CD14-positive monocyte (primary cell): Measurements from ENCODE around the gene NOTCH1. TPM values are rescaled to one million over a fixed set of nuclear protein-coding genes. Genes with fewer than 3 reads are reported as not detected.

Experiments used
- DNase-seq, 3 donors: peaks; one replicate each; pipeline ENCODE4 v3.0.0-alpha.2; 2011 to 2022
- H2AFZ ChIP-seq: 2 replicates; pipeline ENCODE4 v1.6.0; 2012; ENCODE audit warnings: mild to moderate bottlenecking, low read depth, low read length, inconsistent platforms; ENCODE audit not compliant: insufficient read depth, poor library complexity, severe bottlenecking
- H3K27ac ChIP-seq, 2 donors: 1 replicate in 1 of 2; 2 replicates in 1 of 2; pipeline ENCODE4 v1.5.1; 2012 to 2013; ENCODE audit warnings: low read length in 2 of 2, control low read depth in 1 of 2, inconsistent platforms in 1 of 2, low read depth in 1 of 2, mild to moderate bottlenecking in 1 of 2
- H3K27me3 ChIP-seq, 2 donors: one replicate each; pipeline versions ENCODE4 v1.6.0 to v1.6.1; 2011 to 2013; ENCODE audit warnings: low read length in 2 of 2; ENCODE audit not compliant: control insufficient read depth in 2 of 2, insufficient read depth in 2 of 2
- H3K36me3 ChIP-seq, 2 donors: replicated peaks in 1 of 2; 1 replicate in 1 of 2; 2 replicates in 1 of 2; pipeline versions ENCODE4 v1.5.1 to v1.6.1; 2012 to 2013; ENCODE audit warnings: low read length in 2 of 2, control low read depth in 1 of 2, inconsistent platforms in 1 of 2, mild to moderate bottlenecking in 1 of 2; ENCODE audit not compliant: insufficient read depth in 2 of 2, control insufficient read depth in 1 of 2
- H3K4me1 ChIP-seq, 2 donors: 1 replicate in 1 of 2; 2 replicates in 1 of 2; pipeline versions ENCODE4 v1.5.1 to v1.6.1; 2012 to 2013; ENCODE audit warnings: low read length in 2 of 2, control low read depth in 1 of 2, inconsistent platforms in 1 of 2, mild to moderate bottlenecking in 1 of 2, moderate library complexity in 1 of 2; ENCODE audit not compliant: insufficient read depth in 2 of 2, control insufficient read depth in 1 of 2
- H3K4me2 ChIP-seq: replicated peaks from 2 replicates; pipeline ENCODE3; 2012; ENCODE audit warnings: low read length, moderate library complexity, mild to moderate bottlenecking; ENCODE audit not compliant: poor library complexity, severe bottlenecking; ENCODE audit errors: extremely low read depth
- H3K4me3 ChIP-seq, 3 experiments: fragments of 200-600 bp in 1 of 3; sonication (generic) in 1 of 3; replicated peaks in 1 of 3; 1 replicate in 2 of 3; 2 replicates in 1 of 3; pipeline ENCODE4 v1.5.1; 2011 to 2013; ENCODE audit warnings: low read length in 3 of 3, mild to moderate bottlenecking in 3 of 3, control low read depth in 2 of 3, low read depth in 2 of 3, inconsistent platforms in 1 of 3, moderate library complexity in 1 of 3
- H3K79me2 ChIP-seq: 2 replicates; pipeline ENCODE4 v1.6.0; 2012; ENCODE audit warnings: mild to moderate bottlenecking, control low read depth, inconsistent platforms, low read length, moderate library complexity; ENCODE audit not compliant: insufficient read depth
- H3K9ac ChIP-seq: 2 replicates; pipeline ENCODE4 v1.6.0; 2017; ENCODE audit warnings: low read length, mild to moderate bottlenecking; ENCODE audit not compliant: insufficient read depth, poor library complexity, severe bottlenecking
- H3K9me3 ChIP-seq, 2 donors: replicated peaks in 1 of 2; 1 replicate in 1 of 2; 2 replicates in 1 of 2; pipeline versions ENCODE4 v1.5.1 to v1.6.1; 2012 to 2013; ENCODE audit warnings: low read length in 2 of 2, control low read depth in 1 of 2; ENCODE audit not compliant: control insufficient read depth in 1 of 2, insufficient read depth in 1 of 2
- H4K20me1 ChIP-seq: 2 replicates; pipeline ENCODE4 v1.6.0; 2012; ENCODE audit warnings: mild to moderate bottlenecking, low read length, control low read depth, moderate library complexity; ENCODE audit not compliant: insufficient read depth
- H3K27ac Mint-ChIP-seq, 7 donors: one replicate each; pipeline ENCODE4 v1.8.0; 2020; ENCODE audit warnings: mild to moderate bottlenecking in 7 of 7, mixed read lengths in 7 of 7, moderate library complexity in 6 of 7, inconsistent platforms in 2 of 7
- H3K27me3 Mint-ChIP-seq, 3 donors: one replicate each; pipeline ENCODE4 v1.8.0; 2021 to 2022; ENCODE audit warnings: low read depth in 3 of 3, mild to moderate bottlenecking in 3 of 3, mixed read lengths in 3 of 3, moderate library complexity in 3 of 3, inconsistent platforms in 1 of 3
- H3K36me3 Mint-ChIP-seq, 2 donors: one replicate each; pipeline ENCODE4 v1.8.0; 2020; ENCODE audit warnings: mixed read lengths in 2 of 2, inconsistent platforms in 1 of 2, mild to moderate bottlenecking in 1 of 2
- H3K4me1 Mint-ChIP-seq: one replicate; pipeline ENCODE4 v1.8.0; 2020; ENCODE audit warnings: mild to moderate bottlenecking, mixed read lengths
- H3K4me3 Mint-ChIP-seq, 2 donors: one replicate each; pipeline ENCODE4 v1.8.0; 2020; ENCODE audit warnings: mild to moderate bottlenecking in 2 of 2, mixed read lengths in 2 of 2, moderate library complexity in 1 of 2
- H3K9me3 Mint-ChIP-seq, 7 donors: one replicate each; pipeline ENCODE4 v1.8.0; 2020 to 2022; ENCODE audit warnings: mixed read lengths in 7 of 7, mild to moderate bottlenecking in 6 of 7, moderate library complexity in 6 of 7, inconsistent platforms in 2 of 7
- CTCF ChIP-seq: fragments of 200-600 bp; IDR thresholded peaks from one replicate; pipeline ENCODE4 v1.8.0; 2022; ENCODE audit warnings: antibody characterized with exemption, mild to moderate bottlenecking
- WGBS: methylation state at CpG from one replicate; pipeline ENCODE4 v1.1.5; 2013; ENCODE audit warnings: missing lambda C conversion rate; ENCODE audit not compliant: insufficient coverage; 5-methylcytosine and 5-hydroxymethylcytosine counted together
- intact Hi-C, 2 donors: fragments of 100-400 bp; cut with micrococcal nuclease; formaldehyde crosslinking; loops; one replicate each; pipeline versions ENCODE4 v1.15.0 to v1.15.1; 2023
- polyA plus RNA-seq, 3 donors: library from polyadenylated mRNA; depleted of rRNA in 1 of 3; unstranded in 2 of 3; stranded (reverse) in 1 of 3; fragments of 300-500 nt in 2 of 3; fragments of >200 nt in 1 of 3; fragmentation: Illumina TruSeq in 2 of 3; gene quantifications; 1 replicate in 2 of 3; 2 replicates in 1 of 3; pipeline ENCODE4 v1.2.3, GENCODE V29; 2012 to 2021

The NOTCH1 gene
- polyA plus RNA-seq, 3 donors = 1.4 to 33.0 (median 2.2) TPM

GRCh38 chr9:136466155-136466541, 79.7 kb downstream of the NOTCH1 start:
- Histone ChIP-seq H3K4me1 (no peaks in the 10 kb centered on the region), H3K4me3 (no peak overlapping the region), H4K20me1 (peaks cover 97% of the 10 kb centered on the region), H3K27ac (no peak overlapping the region), H3K9me3 (no peaks in the 10 kb centered on the region), H3K36me3 (peaks cover 100% of the 10 kb centered on the region in 2 donors), H3K27me3 (no peaks in the 10 kb centered on the region), H2AFZ (no peak overlapping the region), H3K4me2 (no peak overlapping the region), H3K79me2 (peaks cover 25% of the 10 kb centered on the region), H3K9ac (no peak overlapping the region)
- DNase-seq = no peak
- peaks cover 0 to 2% (median 0%) of the 10 kb centered on the region in 3 donors for H3K27me3 Mint-ChIP-seq
- no peak overlapping the region for H3K4me3 Mint-ChIP-seq
- H3K4me1 Mint-ChIP-seq = no peaks in the 10 kb centered on the region
- 98% methylated on average over 30 of the region's 30 CpGs for WGBS
- H3K36me3 Mint-ChIP-seq = peaks cover 86 to 98% of the 10 kb centered on the region in 2 donors
- H3K9me3 Mint-ChIP-seq = peaks cover 0 to 2% (median 0%) of the 10 kb centered on the region in 7 donors
- TF ChIP-seq CTCF = no peak
- H3K27ac Mint-ChIP-seq = no peak overlapping the region
- intact Hi-C loops = no loop called here

DNA sequence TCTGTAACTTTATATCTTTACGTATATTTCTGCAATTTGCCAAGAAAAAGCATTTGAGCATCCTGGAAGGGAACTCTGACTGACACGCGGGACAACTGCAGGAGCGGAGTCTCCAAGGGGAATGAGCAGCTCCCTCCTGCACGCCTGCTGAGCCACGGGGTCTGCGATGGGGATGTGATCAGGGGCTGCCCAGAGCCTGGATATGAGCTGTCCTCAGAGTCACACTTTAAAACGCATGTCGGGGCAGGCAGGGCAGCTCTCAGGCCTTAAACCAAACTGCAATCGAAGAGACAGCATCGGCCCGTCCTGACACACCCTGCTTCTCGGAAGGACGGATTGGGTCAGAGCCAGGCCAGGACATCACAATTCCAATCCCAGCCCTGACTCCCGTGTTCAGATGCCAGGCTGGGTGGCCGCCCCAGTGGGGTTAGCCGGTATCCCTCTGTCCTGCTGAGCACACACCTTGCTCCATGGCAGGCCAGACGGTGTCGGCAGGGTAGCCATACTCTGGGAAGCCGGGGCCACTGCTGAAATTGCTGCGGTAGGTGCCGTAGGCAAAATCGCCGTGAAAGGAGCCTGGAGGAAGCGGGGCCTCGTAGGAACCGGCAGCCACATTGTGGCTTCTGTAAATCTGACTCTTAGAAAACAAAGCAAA, 80.2 kb downstream of the NOTCH1 start:
- no peak overlapping the region for H3K4me2 ChIP-seq
- no peak for TF ChIP-seq CTCF
- Mint-ChIP-seq H3K4me3 (no peak overlapping the region), H3K9me3 (peaks cover 0 to 2% (median 0%) of the 10 kb centered on the region in 7 donors), H3K4me1 (no peaks in the 10 kb centered on the region), H3K36me3 (peaks cover 87 to 98% of the 10 kb centered on the region in 2 donors), H3K27me3 (peaks cover 0 to 2% (median 0%) of the 10 kb centered on the region in 3 donors), H3K27ac (peak overlapping the region in 1 of 7 donors; percentile 1)
- no peak overlapping the region for H3K9ac ChIP-seq
- H3K4me1 ChIP-seq = no peaks in the 10 kb centered on the region
- H3K9me3 ChIP-seq = no peaks in the 10 kb centered on the region
- peaks cover 20% of the 10 kb centered on the region for H3K79me2 ChIP-seq
- no peaks in the 10 kb centered on the region for H3K27me3 ChIP-seq
- DNase-seq = no peak
- no peak overlapping the region for H3K27ac ChIP-seq
- 98% methylated on average over 27 of the region's 27 CpGs for WGBS
- H3K36me3 ChIP-seq = peaks cover 100% of the 10 kb centered on the region in 2 donors
- H2AFZ ChIP-seq = no peak overlapping the region
- H4K20me1 ChIP-seq = peaks cover 97% of the 10 kb centered on the region
- intact Hi-C loops = no loop called here
- H3K4me3 ChIP-seq = no peak overlapping the region
